ENCODE results near the gene KCNQ1. TPM values are rescaled to one million over a fixed set of nuclear protein-coding genes. Genes with fewer than 3 reads are reported as not detected.

KCNQ1 gene
- total RNA-seq, 2 experiments from 2014 or later: 20.4 to 24.3 TPM

GRCh38 chr11:2699531-2700414 lies 255.0 kb downstream of the KCNQ1 start, which contains the start of gene KCNQ1OT1:
KCNQ1OT1 (minus strand) TSS chr11:2699994.
- H3K27ac Mint-ChIP-seq: peak within 1 kb of the TSS; percentile 85
- no peaks in the 10 kb centered on the region for H3K9me3 Mint-ChIP-seq
- peaks cover 9% of the 10 kb centered on the region for H3K36me3 Mint-ChIP-seq (ENCODE audit: low read depth)
- ChIA-PET CTCF (no interaction called here), POLR2A (no interaction called here)
- peak; percentile 89 for DNase-seq
- H3K4me1 Mint-ChIP-seq: peaks cover 9% of the 10 kb centered on the region
- peak within 1 kb of the TSS; percentile 77 for H3K4me3 Mint-ChIP-seq
- peaks cover 5% of the 10 kb centered on the region for H3K27me3 Mint-ChIP-seq

- Mint-ChIP-seq H3K27me3 (peaks cover 5% of the 10 kb centered on the region), H3K4me3 (peak overlapping the region; percentile 77), H3K9me3 (peaks cover under 1% of the 10 kb centered on the region), H3K27ac (peak overlapping the region; percentile 85), H3K4me1 (peaks cover 9% of the 10 kb centered on the region), H3K36me3 (ENCODE audit: low read depth) (peaks cover 9% of the 10 kb centered on the region)
- POLR2A ChIA-PET: no interaction called here
- CTCF ChIA-PET: no interaction called here
- DNase-seq: peak; percentile 32
Measured at GRCh38 chr11:2700415-2701211, 255.8 kb downstream of the KCNQ1 start.

GRCh38 chr11:2701230-2701629 lies 256.4 kb downstream of the KCNQ1 start:
- CTCF ChIA-PET: no interaction called here
- H3K4me1 Mint-ChIP-seq: peaks cover 9% of the 10 kb centered on the region
- peaks cover 7% of the 10 kb centered on the region for H3K9me3 Mint-ChIP-seq
- H3K27ac Mint-ChIP-seq: peak overlapping the region; percentile 85
- POLR2A ChIA-PET: no interaction called here
- H3K27me3 Mint-ChIP-seq: peaks cover 5% of the 10 kb centered on the region
- no peak for DNase-seq
- peak overlapping the region; percentile 67 for H3K4me3 Mint-ChIP-seq
- peaks cover 9% of the 10 kb centered on the region for H3K36me3 Mint-ChIP-seq (ENCODE audit: low read depth)

- peaks cover 7% of the 10 kb centered on the region for H3K9me3 Mint-ChIP-seq
- peaks cover 9% of the 10 kb centered on the region for H3K36me3 Mint-ChIP-seq (ENCODE audit: low read depth)
- CTCF ChIA-PET: no interaction called here
- peaks cover 9% of the 10 kb centered on the region for H3K4me1 Mint-ChIP-seq
- H3K4me3 Mint-ChIP-seq: no peak overlapping the region
- DNase-seq: no peak
- H3K27ac Mint-ChIP-seq: no peak overlapping the region
- POLR2A ChIA-PET: no interaction called here
- H3K27me3 Mint-ChIP-seq: peaks cover 5% of the 10 kb centered on the region
Measured at GRCh38 chr11:2701898-2702434, 257.2 kb downstream of the KCNQ1 start.

- H3K27me3 Mint-ChIP-seq: peaks cover 5% of the 10 kb centered on the region
- CTCF ChIA-PET: interaction anchor here (1.4 kb wide), 1 partner anchor 9 kb away, joined by 5 read pairs; no protein-coding TSS in a partner anchor
- POLR2A ChIA-PET: no interaction called here
- no peak overlapping the region for H3K27ac Mint-ChIP-seq
- H3K36me3 Mint-ChIP-seq (ENCODE audit: low read depth): peaks cover 9% of the 10 kb centered on the region
- no peak for DNase-seq
- H3K9me3 Mint-ChIP-seq: peaks cover 7% of the 10 kb centered on the region
- H3K4me3 Mint-ChIP-seq: no peak overlapping the region
- peaks cover 9% of the 10 kb centered on the region for H3K4me1 Mint-ChIP-seq
Measured at GRCh38 chr11:2702771-2703362, 258.1 kb downstream of the KCNQ1 start.

GRCh38 chr11:2703363-2704141 lies 258.7 kb downstream of the KCNQ1 start:
- H3K4me3 Mint-ChIP-seq: no peak overlapping the region
- POLR2A ChIA-PET: no interaction called here

GRCh38 chr11:2704356-2704755 lies 259.5 kb downstream of the KCNQ1 start:
- Mint-ChIP-seq H3K4me1 (no peaks in the 10 kb centered on the region), H3K36me3 (ENCODE audit: low read depth) (no peaks in the 10 kb centered on the region), H3K27me3 (no peaks in the 10 kb centered on the region), H3K9me3 (peaks cover 7% of the 10 kb centered on the region), H3K4me3 (no peak overlapping the region), H3K27ac (no peak overlapping the region)
- ChIA-PET POLR2A (no interaction called here), CTCF (no interaction called here)
- no peak for DNase-seq

More at GRCh38 chr11:2703363-2704141, 258.7 kb downstream of the KCNQ1 start:
- no peak for DNase-seq
- H3K27me3 Mint-ChIP-seq: peaks cover 1% of the 10 kb centered on the region
- H3K9me3 Mint-ChIP-seq: peaks cover 7% of the 10 kb centered on the region
- CTCF ChIA-PET: interaction anchor here (1.4 kb wide), 1 partner anchor 10 kb away, joined by 5 read pairs; no protein-coding TSS in a partner anchor
- peaks cover 5% of the 10 kb centered on the region for H3K36me3 Mint-ChIP-seq (ENCODE audit: low read depth)
- peaks cover 5% of the 10 kb centered on the region for H3K4me1 Mint-ChIP-seq
- H3K27ac Mint-ChIP-seq: no peak overlapping the region

GRCh38 chr11:2704896-2705606 lies 260.2 kb downstream of the KCNQ1 start:
- no peaks in the 10 kb centered on the region for H3K4me1 Mint-ChIP-seq
- H3K27ac Mint-ChIP-seq: no peak overlapping the region
- H3K9me3 Mint-ChIP-seq: peaks cover 10% of the 10 kb centered on the region
- H3K4me3 Mint-ChIP-seq: no peak overlapping the region
- ChIA-PET POLR2A (no interaction called here), CTCF (no interaction called here)
- no peak for DNase-seq
- H3K36me3 Mint-ChIP-seq (ENCODE audit: low read depth): no peaks in the 10 kb centered on the region
- H3K27me3 Mint-ChIP-seq: no peaks in the 10 kb centered on the region

GRCh38 chr11:2706321-2706720 lies 261.5 kb downstream of the KCNQ1 start:
- Mint-ChIP-seq H3K4me3 (no peak overlapping the region), H3K27me3 (no peaks in the 10 kb centered on the region), H3K4me1 (no peaks in the 10 kb centered on the region), H3K27ac (no peak overlapping the region), H3K36me3 (ENCODE audit: low read depth) (no peaks in the 10 kb centered on the region), H3K9me3 (peaks cover 17% of the 10 kb centered on the region)
- ChIA-PET POLR2A (no interaction called here), CTCF (no interaction called here)
- DNase-seq: no peak

GRCh38 chr11:2707736-2708135 lies 262.9 kb downstream of the KCNQ1 start:
- Mint-ChIP-seq H3K4me3 (no peak overlapping the region), H3K4me1 (no peaks in the 10 kb centered on the region), H3K27ac (no peak overlapping the region), H3K27me3 (no peaks in the 10 kb centered on the region), H3K36me3 (ENCODE audit: low read depth) (no peaks in the 10 kb centered on the region), H3K9me3 (peaks cover 17% of the 10 kb centered on the region)
- ChIA-PET CTCF (interaction anchor here (0.7 kb wide), 1 partner anchor 27 kb away, joined by 3 read pairs; no protein-coding TSS in a partner anchor), POLR2A (no interaction called here)
- no peak for DNase-seq

- no peak overlapping the region for H3K4me3 Mint-ChIP-seq
- H3K4me1 Mint-ChIP-seq: no peaks in the 10 kb centered on the region
- ChIA-PET POLR2A (no interaction called here), CTCF (interaction anchor here (0.7 kb wide), 1 partner anchor 26 kb away, joined by 3 read pairs; no protein-coding TSS in a partner anchor)
- H3K36me3 Mint-ChIP-seq (ENCODE audit: low read depth): no peaks in the 10 kb centered on the region
- H3K27ac Mint-ChIP-seq: no peak overlapping the region
- H3K9me3 Mint-ChIP-seq: peaks cover 17% of the 10 kb centered on the region
- DNase-seq: no peak
- no peaks in the 10 kb centered on the region for H3K27me3 Mint-ChIP-seq
Measured at GRCh38 chr11:2708151-2708581, 263.4 kb downstream of the KCNQ1 start.

Data from activated CD4-positive, alpha-beta T cell treated with anti-CD3 and anti-CD28 coated beads, Interleukin-2, amount 10 ng/mL, durations not matched to agents 7 days and 5 days (primary cell).